Astrocyte of the hippocampus (primary cell): Measurements from ENCODE around the gene RND3.

Source experiments
- DNase-seq: peaks from one replicate; pipeline ENCODE4 v3.0.0; 2011; ENCODE audit warnings: low read depth, low spot score

Gene RND3

DNA sequence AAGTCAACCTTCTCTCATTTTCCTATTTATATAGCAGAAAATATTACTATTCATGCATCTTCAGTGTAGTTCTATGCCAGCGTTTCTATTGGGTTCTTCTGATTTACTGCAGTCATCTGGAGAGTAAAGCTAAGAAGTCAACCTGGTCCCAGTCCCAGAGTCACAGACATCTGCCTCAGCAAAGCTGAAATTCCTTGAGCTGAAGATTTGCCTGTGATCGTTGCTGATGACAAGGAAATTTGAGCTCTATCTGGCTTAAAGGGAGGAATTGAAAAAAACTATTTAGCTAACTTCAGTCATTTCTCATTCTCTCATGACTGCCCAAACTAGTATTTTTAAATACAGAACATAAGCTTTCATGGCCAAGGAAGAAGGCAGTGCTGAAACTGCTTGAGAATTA lies 45.7 kb downstream of the RND3 start:
- no peak for DNase-seq

GRCh38 chr2:150441226-150441625 lies 46.2 kb downstream of the RND3 start:
- DNase-seq = no peak

DNA sequence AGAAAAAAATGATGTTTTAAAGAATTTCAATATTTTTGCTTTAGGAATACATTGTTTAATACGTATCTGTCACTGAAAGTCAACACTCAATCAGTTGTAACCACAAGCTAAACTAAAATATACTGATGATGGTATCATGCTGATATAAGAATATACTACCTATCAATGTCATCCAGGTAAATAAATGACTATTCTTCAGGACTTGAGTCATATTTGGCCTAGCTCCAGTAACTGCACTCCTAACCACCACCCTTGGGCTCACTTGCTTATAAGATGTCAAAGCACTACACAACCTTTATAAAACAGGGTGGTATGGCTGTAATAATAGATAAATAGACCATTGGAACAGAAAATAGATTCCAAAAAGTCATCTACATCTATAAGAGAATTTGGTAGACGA lies 48.8 kb downstream of the RND3 start:
- no peak for DNase-seq

- no peak for DNase-seq
Observed at GRCh38 chr2:150438041-150438440, 49.4 kb downstream of the RND3 start.

DNA sequence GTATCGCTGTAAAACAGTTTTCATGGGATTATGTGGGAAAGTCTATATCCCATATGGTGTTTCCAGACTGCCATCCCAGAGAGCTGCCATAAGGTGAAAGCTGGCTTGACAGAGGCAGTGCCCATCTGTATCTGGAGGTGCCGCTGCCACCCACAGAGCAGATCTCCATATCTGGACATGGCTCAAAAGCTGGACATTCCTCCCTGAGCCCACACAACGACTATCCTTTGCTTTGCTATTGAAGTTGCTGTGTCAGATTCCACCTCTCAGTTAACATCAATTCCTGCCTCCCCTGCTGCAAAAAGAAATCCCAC lies 55.2 kb downstream of the RND3 start:
- DNase-seq = no peak

DNA sequence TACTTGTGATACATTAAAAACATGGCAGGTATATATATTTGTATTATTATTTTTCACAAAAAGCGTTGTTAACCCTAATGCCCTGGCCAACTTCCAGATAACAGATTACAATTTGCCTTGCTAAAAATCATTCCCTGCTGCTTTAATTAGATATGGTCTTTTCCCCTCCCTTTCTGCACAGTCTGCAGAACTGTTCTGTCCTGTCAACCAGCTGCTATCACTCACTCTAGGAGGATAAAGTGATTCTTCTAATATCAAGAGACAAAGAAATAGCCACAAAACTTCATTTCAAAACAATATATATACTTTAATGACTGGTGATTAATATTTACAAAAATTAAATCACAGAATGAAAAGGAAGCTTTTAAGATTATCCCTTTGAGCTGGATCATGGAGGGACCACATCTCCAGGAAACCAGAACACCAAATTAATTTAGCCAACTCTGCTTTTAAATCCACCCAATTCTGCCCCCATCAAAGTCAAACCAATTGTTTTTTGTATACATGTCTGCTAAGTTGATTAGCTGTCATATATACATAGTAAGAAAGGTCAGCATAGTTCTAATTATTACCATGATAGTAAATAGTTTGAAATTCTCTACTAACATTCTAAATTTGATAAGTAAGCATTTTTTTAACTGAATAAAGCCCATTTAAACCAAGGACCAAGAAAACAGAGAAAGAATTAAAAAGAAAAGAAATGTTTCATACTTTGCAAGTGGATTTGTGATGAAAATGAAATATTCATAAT lies 55.7 kb downstream of the RND3 start:
- DNase-seq = no peak

- no peak for DNase-seq
Observed at GRCh38 chr2:150429384-150429961, 58.0 kb downstream of the RND3 start.

- no peak for DNase-seq
Observed at GRCh38 chr2:150428641-150429040, 58.8 kb downstream of the RND3 start.

GRCh38 chr2:150427298-150427697 lies 60.2 kb downstream of the RND3 start:
- no peak for DNase-seq

GRCh38 chr2:150426724-150427123 lies 60.7 kb downstream of the RND3 start:
- DNase-seq = no peak

DNA sequence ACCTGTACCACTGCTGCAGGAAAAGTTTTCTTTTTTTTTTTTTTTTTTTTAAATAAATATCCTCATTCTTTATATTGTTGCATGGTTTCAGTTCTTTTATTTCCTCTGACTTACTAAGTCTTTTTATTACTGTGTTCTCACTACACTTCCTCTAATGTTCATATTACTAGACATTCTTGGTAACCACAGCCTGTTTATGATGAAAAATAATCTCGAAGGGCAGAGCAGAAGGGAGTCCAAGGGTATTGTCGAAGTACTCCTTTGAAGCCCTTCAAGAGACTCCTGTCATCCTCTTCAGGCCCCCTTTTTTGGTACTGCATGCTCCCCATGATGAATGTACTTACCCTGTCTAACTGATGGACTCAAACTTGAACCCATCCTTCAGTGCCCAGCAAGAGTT lies 61.2 kb downstream of the RND3 start:
- DNase-seq = no peak

GRCh38 chr2:150425121-150425955 lies 62.1 kb downstream of the RND3 start:
- peak; percentile 71 for DNase-seq

GRCh38 chr2:150424406-150424805 lies 63.1 kb downstream of the RND3 start:
- peak; percentile 6 for DNase-seq

DNA sequence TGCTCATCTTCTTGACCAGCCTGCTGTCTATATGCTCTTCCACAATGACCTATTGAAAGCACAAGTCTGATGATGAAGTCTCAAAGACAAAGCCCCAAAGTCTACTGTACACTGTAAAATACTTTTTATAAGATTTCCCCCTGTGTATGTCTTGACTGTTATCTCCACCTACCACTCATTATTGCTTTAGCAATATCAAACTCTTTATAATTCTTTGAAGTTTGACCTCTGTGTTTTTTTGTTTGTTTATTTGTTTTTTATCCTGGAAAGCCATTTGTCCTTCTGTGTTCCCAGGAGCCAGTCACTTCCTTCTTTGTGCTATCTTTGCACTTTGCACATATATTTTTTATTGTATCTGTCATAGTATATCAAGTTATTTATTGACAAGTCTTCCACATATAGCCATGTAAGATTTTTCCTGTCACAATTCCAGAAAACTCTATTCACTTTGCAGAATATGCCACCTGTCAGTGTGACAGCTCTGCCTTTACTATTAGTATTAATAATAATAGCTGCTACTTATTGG lies 66.3 kb downstream of the RND3 start:
- no peak for DNase-seq

DNA sequence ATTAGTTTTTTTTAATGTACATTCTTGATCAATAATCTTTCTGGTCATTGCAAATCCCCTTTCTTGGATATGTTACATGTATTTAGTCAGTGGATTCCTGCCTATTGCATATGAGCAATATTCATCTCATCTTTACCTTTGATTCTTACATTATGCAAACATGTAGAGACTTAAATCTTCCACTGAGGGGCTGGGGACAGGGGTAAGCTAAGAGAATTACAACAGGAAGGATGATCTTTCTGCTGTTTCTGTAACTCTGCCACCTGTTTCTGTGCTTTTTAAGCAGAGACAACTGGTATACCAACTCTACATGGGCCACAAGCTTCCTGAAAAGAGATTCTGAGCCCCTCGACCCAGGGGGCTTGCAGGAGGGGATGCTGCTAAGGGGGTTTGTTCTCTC lies 68.6 kb downstream of the RND3 start:
- DNase-seq = no peak
